Activated CD4-positive, alpha-beta T cell treated with anti-CD3 and anti-CD28 coated beads, Interleukin-2, amount 50 U/mL, for 16 hours (primary cell): ENCODE measurements around the gene ZNF311.
"Not testable (repeated sequence)": the region's sequence is repeated elsewhere in the genome, so short reads cannot be mapped to it uniquely, and the experiment has no call there.

Experiments used
- DNase-seq: peaks from one replicate; pipeline ENCODE4 v3.0.0-alpha.2; 2020

Gene ZNF311

DNA sequence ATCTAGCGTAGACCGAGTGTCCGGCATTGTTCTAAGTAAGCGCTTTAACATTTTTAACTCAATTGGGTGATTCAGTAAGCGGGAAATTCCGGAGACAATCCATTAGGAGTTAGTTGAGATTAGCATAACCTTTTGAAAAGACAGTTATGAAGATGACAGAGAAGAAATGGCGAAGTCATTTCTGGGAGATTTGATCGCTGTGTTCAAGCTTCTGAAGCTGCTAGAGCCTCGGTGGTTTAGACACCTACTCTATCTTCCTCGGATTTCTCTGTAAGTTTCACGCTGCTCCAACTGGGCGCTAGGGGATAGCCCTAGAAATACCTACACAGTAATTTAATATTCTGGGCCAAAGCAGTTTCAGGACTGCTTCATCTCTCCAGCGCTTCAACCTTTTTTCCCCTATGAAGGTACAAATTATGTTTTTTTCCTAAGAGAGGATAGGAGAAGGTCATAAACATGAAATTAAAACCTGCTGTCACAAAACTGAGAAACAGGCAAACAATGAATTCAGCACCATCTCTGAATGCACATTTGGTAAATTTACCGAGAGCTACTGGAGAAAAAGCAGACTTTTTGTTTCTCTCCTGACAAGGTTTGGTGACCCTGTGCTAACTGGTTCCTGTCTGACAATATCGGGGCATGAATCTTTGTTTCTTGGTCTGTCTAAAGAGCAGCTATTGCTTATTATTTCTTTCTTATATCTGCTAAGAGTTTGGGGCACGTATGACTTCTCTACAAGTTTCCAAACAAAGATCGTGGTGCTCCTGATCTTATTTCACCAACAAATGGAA lies 22.4 kb downstream of the ZNF311 start:
- peak; percentile 40 for DNase-seq

DNA sequence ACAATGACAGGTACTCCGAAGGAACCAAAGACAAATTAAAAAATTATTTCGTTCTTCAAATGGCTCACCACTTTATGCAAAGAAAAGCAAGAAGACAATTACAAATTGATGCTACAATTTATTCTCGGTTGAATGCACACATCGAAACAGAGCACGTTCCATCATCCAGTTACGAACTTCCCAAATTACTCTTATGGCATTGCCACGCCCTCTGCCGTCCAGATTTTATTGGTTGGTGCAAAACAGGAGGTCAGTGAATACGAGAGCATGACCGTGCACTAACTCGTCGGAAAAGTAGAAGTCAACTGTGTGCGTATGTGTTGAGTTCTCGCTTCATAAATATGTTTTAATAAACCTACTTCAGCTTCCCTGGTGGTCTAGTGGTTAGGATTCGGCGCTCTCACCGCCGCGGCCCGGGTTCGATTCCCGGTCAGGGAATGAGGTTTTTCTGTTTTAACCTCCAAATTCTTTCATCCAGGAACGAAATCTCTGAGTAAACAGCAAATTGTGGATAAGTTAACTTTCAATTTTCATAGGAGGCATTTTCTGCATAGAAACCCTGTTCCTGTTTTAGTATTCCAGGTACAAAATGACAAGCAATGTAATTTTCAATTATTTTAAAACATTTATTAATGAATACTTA lies 23.2 kb downstream of the ZNF311 start:
- peak; percentile 85 for DNase-seq

DNA sequence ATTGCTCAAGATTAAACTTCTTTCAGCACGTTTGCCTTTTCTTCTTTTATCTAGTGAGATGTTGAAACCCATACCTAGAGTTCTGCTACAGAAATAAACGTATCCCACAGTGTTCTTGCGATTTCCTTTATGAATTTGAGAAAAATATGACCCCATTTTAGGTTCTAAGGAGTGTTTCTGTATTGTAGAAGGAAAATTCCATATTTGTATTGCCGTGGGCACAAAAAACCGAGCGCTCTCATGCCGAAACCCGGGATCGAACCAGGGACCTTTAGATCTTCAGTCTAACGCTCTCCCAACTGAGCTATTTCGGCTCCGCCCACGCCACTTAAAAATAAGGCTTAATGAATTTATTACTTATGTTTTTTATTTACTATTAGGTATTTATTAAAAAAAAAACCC lies 23.7 kb downstream of the ZNF311 start:
- DNase-seq: peak; percentile 83

- peak; percentile 68 for DNase-seq
These were observed 24.2 kb downstream of the ZNF311 start for GRCh38 chr6:28980852-28981430.

- DNase-seq: no peak
These were observed 24.8 kb downstream of the ZNF311 start for GRCh38 chr6:28980137-28980851.

GRCh38 chr6:28979679-28980078 lies 25.4 kb downstream of the ZNF311 start:
- no peak for DNase-seq

DNA sequence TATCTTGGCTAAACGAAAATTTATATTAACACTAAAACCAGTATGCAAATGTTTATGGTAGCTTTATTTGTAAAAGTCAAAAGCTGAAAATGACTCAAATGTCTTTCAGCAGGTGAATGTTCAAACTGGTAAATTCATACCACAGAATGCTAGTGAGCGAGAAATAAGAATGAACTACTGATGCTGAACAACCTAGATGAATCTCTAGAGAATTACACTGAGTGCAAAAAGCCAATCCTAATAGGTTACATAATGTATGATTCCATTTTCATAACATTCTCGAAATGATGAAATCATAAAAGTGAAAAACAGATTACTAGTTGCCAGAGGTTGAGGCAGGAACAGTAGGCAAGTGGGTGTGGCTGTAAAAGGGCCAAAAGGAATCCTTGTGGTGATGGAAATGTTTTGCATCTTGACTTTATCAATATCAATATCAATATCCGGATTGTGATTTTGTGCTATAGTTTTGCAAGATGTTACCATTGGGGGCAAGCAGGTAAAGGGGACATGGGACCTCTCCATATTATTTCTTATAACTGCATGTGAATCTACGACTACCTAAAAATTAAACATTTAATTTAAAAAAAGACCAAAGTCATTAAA lies 26.1 kb downstream of the ZNF311 start:
- DNase-seq: no peak

- DNase-seq: no peak
These were observed 27.0 kb downstream of the ZNF311 start for GRCh38 chr6:28978133-28978491.

DNA sequence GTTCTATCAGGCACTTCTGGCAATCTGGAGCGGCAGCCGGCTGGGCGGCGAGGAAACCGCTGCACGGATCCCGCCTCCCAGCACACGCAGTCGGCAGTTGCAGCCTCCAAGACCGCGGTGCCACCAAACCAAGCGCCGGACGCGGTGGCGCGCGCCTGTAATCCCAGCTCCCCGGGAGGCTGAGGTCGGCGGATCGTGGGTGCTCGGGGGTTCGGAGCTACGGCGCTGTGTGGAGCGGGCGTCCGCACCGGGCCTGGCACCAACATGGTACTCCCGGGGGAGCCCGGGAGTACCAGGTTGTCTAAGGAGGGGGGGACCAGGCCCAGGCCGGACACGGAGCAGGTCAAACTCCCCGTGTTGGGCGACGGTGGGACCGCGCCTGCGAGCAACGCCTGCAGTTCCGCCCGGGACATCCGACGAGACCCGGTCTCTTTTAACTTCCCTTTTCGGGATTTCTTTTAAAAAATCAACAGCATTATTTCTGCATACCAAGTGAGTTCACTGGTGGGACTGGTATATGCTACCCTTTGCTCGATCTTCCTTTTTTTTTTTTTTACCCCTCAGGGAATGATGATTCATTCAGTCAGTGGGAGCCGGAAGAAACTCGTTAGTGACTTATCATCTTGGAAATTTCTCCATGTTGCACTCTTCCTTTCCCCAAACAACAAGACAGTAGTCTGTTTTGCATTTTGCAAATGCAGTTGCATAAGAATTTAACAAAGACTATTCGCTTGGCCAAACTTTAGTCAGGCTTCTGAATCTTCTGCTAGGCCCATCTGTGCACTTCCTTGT lies 27.6 kb downstream of the ZNF311 start:
- DNase-seq: peak; percentile 28

DNA sequence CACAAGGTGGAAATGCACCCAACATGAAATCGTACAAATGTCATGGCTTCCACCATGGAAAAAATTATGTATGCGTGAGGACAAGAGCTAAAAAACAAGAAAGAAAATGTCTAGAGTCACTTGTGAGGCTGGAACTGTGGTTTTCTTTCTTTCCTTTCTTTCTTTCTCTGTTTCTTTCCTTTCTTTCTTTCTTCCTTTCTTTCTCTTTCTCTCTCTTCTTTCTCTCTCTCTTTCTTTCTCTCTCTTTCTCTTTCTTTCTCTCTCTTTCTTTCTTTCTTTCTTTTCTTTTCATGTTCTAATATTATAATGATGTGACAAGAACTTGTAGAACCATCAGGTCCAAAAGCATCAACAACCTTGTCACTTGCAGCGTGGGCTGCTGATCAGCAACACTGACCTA lies 28.4 kb downstream of the ZNF311 start:
- no peak for DNase-seq

DNA sequence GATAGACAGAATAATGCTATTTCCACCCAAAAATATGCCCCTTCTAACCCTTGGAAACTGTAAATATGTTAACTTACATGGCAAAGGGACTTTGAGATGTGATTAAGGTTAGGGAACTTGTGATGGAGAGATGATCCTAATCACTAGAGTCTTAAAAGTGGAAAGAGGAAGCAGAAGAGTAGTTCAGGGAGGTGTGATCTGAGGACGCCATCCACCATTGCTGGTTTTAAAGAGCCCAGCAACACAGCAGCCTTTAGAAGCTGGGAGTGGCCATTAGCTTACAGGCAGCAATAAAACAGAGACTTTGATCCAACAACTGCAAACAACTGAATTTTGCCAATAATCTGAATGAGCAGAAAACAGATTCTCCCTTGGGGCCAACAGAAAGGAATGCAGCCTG lies 30.6 kb downstream of the ZNF311 start:
- DNase-seq: no peak

- not testable (repeated sequence) for DNase-seq
These were observed 35.1 kb downstream of the ZNF311 start for GRCh38 chr6:28970056-28970455.

GRCh38 chr6:28969129-28969528 lies 36.0 kb downstream of the ZNF311 start:
- no peak for DNase-seq

DNA sequence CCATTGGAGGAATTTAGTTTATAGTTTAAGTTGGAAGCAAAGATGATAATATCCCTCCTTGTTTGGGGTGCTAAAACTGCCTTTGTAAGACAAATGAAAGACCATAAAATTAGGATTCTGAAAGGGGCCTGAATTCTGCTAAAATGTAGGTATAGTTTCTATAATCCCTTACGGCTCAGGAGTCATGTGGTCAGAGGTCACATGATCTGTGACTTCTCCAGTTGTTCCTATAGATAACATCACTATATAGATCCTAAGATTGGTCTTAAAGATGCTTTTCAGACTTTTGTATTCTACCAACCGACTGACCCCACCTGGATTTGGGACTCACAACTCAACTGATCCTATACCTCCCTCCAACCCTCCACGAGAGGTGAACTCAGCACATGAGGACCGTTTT lies 36.6 kb downstream of the ZNF311 start:
- DNase-seq: no peak

DNA sequence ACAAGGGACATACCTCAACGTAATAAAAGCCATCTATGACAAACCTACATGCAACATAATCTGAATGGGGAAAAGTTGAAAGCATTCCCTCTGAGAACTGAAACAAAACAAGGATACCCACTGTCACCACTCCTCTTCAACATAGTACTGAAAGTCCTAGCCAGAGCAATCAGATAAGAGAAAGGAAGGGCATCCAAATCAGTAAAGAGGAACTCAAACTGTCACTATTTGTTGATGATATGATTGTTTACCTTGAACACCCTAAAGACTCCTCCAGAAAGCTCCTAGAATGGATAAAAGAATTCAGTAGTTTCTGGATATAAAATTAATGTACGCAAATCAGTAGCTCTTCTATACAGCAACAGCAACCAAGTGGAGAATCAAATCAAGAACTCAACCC lies 39.4 kb downstream of the ZNF311 start:
- DNase-seq: no peak

DNA sequence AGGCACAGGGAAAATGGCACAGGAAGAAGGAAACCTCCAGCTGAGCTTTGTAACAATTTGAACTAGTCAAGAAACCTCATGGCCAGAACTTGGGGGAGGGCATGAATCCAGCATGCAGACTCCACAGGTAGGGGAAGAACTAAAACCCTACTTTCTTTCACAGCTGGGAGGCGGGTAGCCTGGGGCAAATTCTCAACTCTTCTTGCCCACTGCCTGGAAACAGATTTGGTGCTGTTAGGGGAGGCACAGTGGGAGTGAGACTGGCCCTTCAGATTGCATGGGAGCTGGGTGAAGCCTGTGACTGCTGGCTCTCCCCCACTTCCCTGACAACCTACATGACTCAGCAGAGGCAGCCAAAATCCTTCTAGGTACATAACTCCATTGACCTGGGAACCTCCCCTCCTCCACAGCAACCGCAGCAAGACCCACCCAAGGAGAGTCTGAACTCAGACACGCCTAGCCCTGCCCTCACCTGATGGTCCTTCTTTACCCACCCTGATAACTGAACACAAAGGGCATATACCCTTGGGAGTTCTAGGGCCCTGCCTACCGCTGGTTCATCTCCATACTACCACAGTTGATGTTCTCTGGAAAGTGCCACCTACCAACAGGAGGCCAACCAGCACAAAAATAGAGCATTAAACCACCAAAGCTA lies 44.1 kb downstream of the ZNF311 start:
- no peak for DNase-seq

- DNase-seq: not testable (repeated sequence)
These were observed 46.4 kb downstream of the ZNF311 start for GRCh38 chr6:28958561-28959243.

DNA sequence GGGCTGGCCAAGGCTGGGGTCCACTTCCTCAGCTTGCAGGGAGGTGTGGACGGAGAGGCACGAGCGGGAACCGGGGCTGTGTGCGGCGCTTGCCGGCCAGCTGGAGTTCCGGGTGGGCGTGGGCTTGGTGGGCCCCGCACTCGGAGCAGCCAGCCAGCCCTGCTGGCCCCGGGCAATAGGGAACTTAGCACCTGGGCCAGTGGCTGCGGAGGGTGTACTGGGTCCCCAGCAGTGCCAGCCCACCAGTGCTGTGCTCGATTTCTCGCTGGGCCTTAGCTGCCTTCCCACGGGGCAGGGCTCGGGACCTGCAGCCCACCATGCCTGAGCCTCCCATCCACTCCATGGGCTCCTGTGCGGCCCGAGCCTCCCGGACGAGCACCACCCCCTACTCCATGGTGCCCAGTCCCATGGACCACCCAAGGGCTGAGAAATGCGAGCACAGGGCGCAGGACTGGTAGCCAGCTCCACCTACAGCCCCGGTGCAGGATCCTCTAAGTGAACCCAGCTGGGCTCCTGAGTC lies 47.3 kb downstream of the ZNF311 start:
- not testable (repeated sequence) for DNase-seq

GRCh38 chr6:28956331-28956730 lies 48.8 kb downstream of the ZNF311 start:
- no peak for DNase-seq

DNA sequence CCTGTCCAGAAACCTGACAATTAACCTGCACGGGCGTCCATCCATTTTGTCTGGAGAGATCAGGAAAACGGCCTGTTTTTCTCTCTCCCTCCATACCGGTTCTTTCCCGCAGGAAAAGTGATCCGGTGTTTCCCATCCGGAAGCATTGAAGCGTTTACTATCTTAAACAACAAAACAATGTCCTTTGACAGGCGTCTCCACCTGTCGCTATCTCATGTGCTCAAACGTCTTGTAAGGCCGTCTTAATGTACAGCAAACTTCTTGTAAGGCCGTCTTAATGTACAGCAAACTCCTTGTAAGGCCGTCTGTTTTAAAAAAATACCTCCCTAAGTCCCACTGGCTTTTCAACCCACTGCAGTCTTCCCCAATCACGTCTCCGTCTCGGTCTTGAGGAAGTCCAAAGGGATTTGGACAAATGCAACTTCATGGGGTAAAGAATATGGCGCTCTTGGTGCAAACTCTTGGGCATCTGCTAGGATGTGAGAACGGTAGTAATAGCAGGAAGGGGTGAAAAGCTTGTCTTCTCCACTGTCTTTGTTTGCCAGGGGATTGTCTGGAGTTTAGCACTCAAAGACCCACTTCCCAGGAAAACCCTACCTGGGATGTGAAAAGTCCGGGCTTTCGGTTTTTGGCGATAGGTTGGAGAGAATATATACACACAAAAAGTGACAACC lies 51.4 kb downstream of the ZNF311 start:
- no peak for DNase-seq
